Trophoblast cell (in vitro differentiated cells and primary cell): ENCODE measurements around the gene ZBBX.

Source experiments
- DNase-seq, 2 donors: peaks; one replicate each; pipeline ENCODE4 v3.0.0-alpha.2; 2016
- H2AFZ ChIP-seq: 2 replicates; pipeline ENCODE4 v1.6.1; 2013; ENCODE audit warnings: low read length, moderate library complexity, mild to moderate bottlenecking; ENCODE audit not compliant: insufficient read depth, poor library complexity
- H2AK5ac ChIP-seq: 2 replicates; pipeline ENCODE4 v1.6.1; 2013; ENCODE audit warnings: mild to moderate bottlenecking, low read length
- H2BK120ac ChIP-seq: 2 replicates; pipeline ENCODE4 v1.6.1; 2013; ENCODE audit warnings: low read length, mild to moderate bottlenecking, moderate library complexity; ENCODE audit not compliant: insufficient read depth, poor library complexity
- H2BK12ac ChIP-seq: 2 replicates; pipeline ENCODE4 v1.6.1; 2013; ENCODE audit warnings: mild to moderate bottlenecking, low read length, moderate library complexity
- H2BK5ac ChIP-seq: 2 replicates; pipeline ENCODE4 v1.6.1; 2013; ENCODE audit warnings: low read length, low read depth, moderate library complexity, mild to moderate bottlenecking; ENCODE audit not compliant: poor library complexity
- H3K14ac ChIP-seq: 2 replicates; pipeline ENCODE4 v1.6.1; 2013; ENCODE audit warnings: mild to moderate bottlenecking, low read length
- H3K18ac ChIP-seq: 2 replicates; pipeline ENCODE4 v1.6.1; 2013; ENCODE audit warnings: mild to moderate bottlenecking, low read length
- H3K23ac ChIP-seq: 2 replicates; pipeline ENCODE4 v1.6.1; 2013; ENCODE audit warnings: low read length
- H3K27ac ChIP-seq: 2 replicates; pipeline ENCODE4 v1.5.1; 2013; ENCODE audit warnings: low read depth, mild to moderate bottlenecking, inconsistent platforms, low read length, moderate library complexity
- H3K27me3 ChIP-seq: 2 replicates; pipeline ENCODE4 v1.6.1; 2013; ENCODE audit warnings: inconsistent platforms, mild to moderate bottlenecking, low read length, moderate library complexity; ENCODE audit not compliant: insufficient read depth
- H3K36me3 ChIP-seq, 2 experiments: 1 replicate in 1 of 2; 2 replicates in 1 of 2; pipeline ENCODE4 v1.6.1; 2013; ENCODE audit warnings: low read length in 2 of 2, mild to moderate bottlenecking in 2 of 2, moderate library complexity in 1 of 2; ENCODE audit not compliant: insufficient read depth in 2 of 2, control insufficient read depth in 1 of 2
- H3K4ac ChIP-seq: 2 replicates; pipeline ENCODE4 v1.6.1; 2013; ENCODE audit warnings: low read depth, mild to moderate bottlenecking, low read length, moderate library complexity
- H3K4me1 ChIP-seq, 2 experiments: 1 replicate in 1 of 2; 2 replicates in 1 of 2; pipeline ENCODE4 v1.6.1; 2013; ENCODE audit warnings: low read length in 2 of 2, mild to moderate bottlenecking in 2 of 2, moderate library complexity in 1 of 2; ENCODE audit not compliant: insufficient read depth in 2 of 2, control insufficient read depth in 1 of 2
- H3K4me2 ChIP-seq: 2 replicates; pipeline ENCODE4 v1.6.1; 2013; ENCODE audit warnings: inconsistent platforms, mild to moderate bottlenecking, low read length, moderate library complexity
- H3K4me3 ChIP-seq: 2 replicates; pipeline ENCODE4 v1.5.1; 2013; ENCODE audit warnings: mild to moderate bottlenecking, low read depth, low read length, inconsistent platforms
- H3K79me1 ChIP-seq: one replicate; pipeline ENCODE4 v1.6.1; 2013; ENCODE audit warnings: low read length
- H3K79me2 ChIP-seq: 2 replicates; pipeline ENCODE4 v1.6.1; 2013; ENCODE audit warnings: low read length, mild to moderate bottlenecking; ENCODE audit not compliant: control insufficient read depth, insufficient read depth, poor library complexity
- H3K9ac ChIP-seq: 2 replicates; pipeline ENCODE4 v1.6.1; 2013; ENCODE audit warnings: mild to moderate bottlenecking, low read length
- H3K9me3 ChIP-seq: 2 replicates; pipeline ENCODE4 v1.6.1; 2013; ENCODE audit warnings: low read depth, mild to moderate bottlenecking, control low read depth, inconsistent platforms, low read length; ENCODE audit not compliant: insufficient read depth
- H4K12ac ChIP-seq: 2 replicates; pipeline ENCODE4 v1.6.1; 2013; ENCODE audit warnings: low read depth, mild to moderate bottlenecking, low read length, moderate library complexity
- H4K8ac ChIP-seq: 2 replicates; pipeline ENCODE4 v1.6.1; 2013; ENCODE audit warnings: low read depth, mild to moderate bottlenecking, low read length, moderate library complexity
- H4K91ac ChIP-seq: one replicate; pipeline ENCODE4 v1.6.1; 2013; ENCODE audit warnings: low read depth, mild to moderate bottlenecking, low read length, moderate library complexity
- WGBS: extraction: QIAGEN DNeasy Blood & Tissue Kit; methylation state at CpG from one replicate; pipeline ENCODE4 v1.1.7; 2013; ENCODE audit warnings: missing lambda C conversion rate; ENCODE audit not compliant: insufficient read length, insufficient coverage; ENCODE audit errors: extremely low coverage; 5-methylcytosine and 5-hydroxymethylcytosine counted together

The ZBBX gene

GRCh38 chr3:167302678-167303077 lies 77.4 kb downstream of the ZBBX start:
- no peak overlapping the region for H3K9ac ChIP-seq
- H3K9me3 ChIP-seq, result no peaks in the 10 kb centered on the region
- H2BK12ac ChIP-seq, result no peak overlapping the region
- no peaks in the 10 kb centered on the region for H3K36me3 ChIP-seq
- no peaks in the 10 kb centered on the region for H3K4me1 ChIP-seq
- H4K12ac ChIP-seq, result no peak overlapping the region
- H3K79me2 ChIP-seq, result no peaks in the 10 kb centered on the region
- H4K8ac ChIP-seq, result no peak overlapping the region
- no CpG with 5 or more reads among the region's 2 CpGs for WGBS
- H3K18ac ChIP-seq, result no peak overlapping the region
- no peak overlapping the region for H2BK5ac ChIP-seq
- H3K14ac ChIP-seq, result no peak overlapping the region
- H2BK120ac ChIP-seq, result no peak overlapping the region
- H3K27ac ChIP-seq, result no peak overlapping the region
- no peak for DNase-seq
- H3K79me1 ChIP-seq, result no peaks in the 10 kb centered on the region
- no peak overlapping the region for H3K23ac ChIP-seq
- H3K4me2 ChIP-seq, result no peak overlapping the region
- no peak overlapping the region for H3K4ac ChIP-seq
- no peak overlapping the region for H3K4me3 ChIP-seq
- no peak overlapping the region for H4K91ac ChIP-seq
- no peak overlapping the region for H2AK5ac ChIP-seq
- no peak overlapping the region for H2AFZ ChIP-seq
- H3K27me3 ChIP-seq, result no peaks in the 10 kb centered on the region

DNA sequence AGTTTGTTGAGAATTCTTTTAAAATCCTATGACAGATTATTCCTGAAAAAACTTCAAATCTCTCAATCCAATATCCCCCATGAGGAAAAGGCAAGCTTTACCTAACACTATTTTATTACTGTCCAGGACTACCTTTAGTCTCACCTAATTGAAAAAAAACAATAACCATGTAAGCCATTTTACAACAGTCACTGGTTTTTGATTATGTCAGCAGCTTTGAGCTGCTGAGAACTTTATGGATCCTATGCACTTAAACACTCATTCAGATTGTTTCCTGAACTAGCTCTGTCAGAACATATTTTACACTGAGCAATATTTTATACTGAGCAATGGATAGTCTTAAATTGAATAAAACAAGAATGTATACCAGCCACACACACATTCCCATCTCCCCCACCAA lies 79.9 kb downstream of the ZBBX start:
- Histone ChIP-seq H2BK5ac (no peak overlapping the region), H3K36me3 (no peaks in the 10 kb centered on the region), H4K91ac (no peak overlapping the region), H3K27me3 (no peaks in the 10 kb centered on the region), H3K4me2 (no peak overlapping the region), H3K18ac (no peak overlapping the region), H3K9me3 (no peaks in the 10 kb centered on the region), H2BK120ac (no peak overlapping the region), H3K9ac (no peak overlapping the region), H3K4ac (no peak overlapping the region), H3K23ac (no peak overlapping the region), H3K4me1 (no peaks in the 10 kb centered on the region), H4K8ac (no peak overlapping the region), H3K14ac (no peak overlapping the region), H2AK5ac (no peak overlapping the region), H3K27ac (no peak overlapping the region), H3K4me3 (no peak overlapping the region), H2BK12ac (no peak overlapping the region), H3K79me2 (no peaks in the 10 kb centered on the region), H4K12ac (no peak overlapping the region), H3K79me1 (no peaks in the 10 kb centered on the region), H2AFZ (no peak overlapping the region)
- DNase-seq, result no peak

DNA sequence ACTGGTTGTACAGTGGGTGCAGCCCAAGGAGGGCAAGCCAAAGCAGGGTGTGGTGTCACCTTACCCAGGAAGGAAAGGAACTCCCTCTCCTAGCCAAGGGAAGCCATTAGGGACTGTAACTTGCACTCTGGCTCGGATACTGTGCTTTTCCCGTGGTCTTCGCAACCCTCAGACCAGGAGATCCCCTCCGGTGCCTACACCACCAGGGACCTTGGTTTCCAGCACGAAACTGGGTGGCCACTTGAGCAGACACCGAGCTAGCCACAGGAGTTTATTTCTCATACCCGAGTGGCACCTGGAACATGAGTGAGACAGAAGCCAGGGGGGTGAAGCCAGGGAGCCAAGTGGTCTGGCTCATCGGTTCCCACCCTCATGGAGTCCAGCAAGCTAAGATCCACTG lies 90.7 kb downstream of the ZBBX start:
- no peak overlapping the region for H2BK5ac ChIP-seq
- H4K12ac ChIP-seq, result no peak overlapping the region
- no peak overlapping the region for H3K14ac ChIP-seq
- H3K4ac ChIP-seq, result no peak overlapping the region
- no peaks in the 10 kb centered on the region for H3K79me2 ChIP-seq
- no peaks in the 10 kb centered on the region for H3K27me3 ChIP-seq
- no peak overlapping the region for H2BK12ac ChIP-seq
- no peak overlapping the region for H3K23ac ChIP-seq
- H3K4me2 ChIP-seq, result no peak overlapping the region
- H3K18ac ChIP-seq, result no peak overlapping the region
- H3K4me1 ChIP-seq, result no peaks in the 10 kb centered on the region
- peaks cover 3% of the 10 kb centered on the region for H3K9me3 ChIP-seq
- WGBS, result no CpG with 5 or more reads among the region's 8 CpGs
- H2AFZ ChIP-seq, result no peak overlapping the region
- no peak overlapping the region for H3K4me3 ChIP-seq
- no peak overlapping the region for H4K91ac ChIP-seq
- no peak overlapping the region for H3K27ac ChIP-seq
- DNase-seq, result no peak
- no peak overlapping the region for H2AK5ac ChIP-seq
- H4K8ac ChIP-seq, result no peak overlapping the region
- H2BK120ac ChIP-seq, result no peak overlapping the region
- H3K9ac ChIP-seq, result no peak overlapping the region
- no peaks in the 10 kb centered on the region for H3K36me3 ChIP-seq
- no peaks in the 10 kb centered on the region for H3K79me1 ChIP-seq

GRCh38 chr3:167288737-167289136 lies 91.4 kb downstream of the ZBBX start:
- H3K27me3 ChIP-seq, result no peaks in the 10 kb centered on the region
- no peak overlapping the region for H3K23ac ChIP-seq
- H3K9me3 ChIP-seq, result peaks cover 3% of the 10 kb centered on the region
- H2BK120ac ChIP-seq, result no peak overlapping the region
- H4K12ac ChIP-seq, result no peak overlapping the region
- H3K18ac ChIP-seq, result no peak overlapping the region
- H3K27ac ChIP-seq, result no peak overlapping the region
- H3K4me2 ChIP-seq, result no peak overlapping the region
- H4K91ac ChIP-seq, result no peak overlapping the region
- H4K8ac ChIP-seq, result no peak overlapping the region
- no peaks in the 10 kb centered on the region for H3K36me3 ChIP-seq
- no peak overlapping the region for H2AK5ac ChIP-seq
- no peak overlapping the region for H3K4ac ChIP-seq
- H3K14ac ChIP-seq, result no peak overlapping the region
- no peaks in the 10 kb centered on the region for H3K79me1 ChIP-seq
- no peak overlapping the region for H2BK12ac ChIP-seq
- H3K79me2 ChIP-seq, result no peaks in the 10 kb centered on the region
- H3K4me1 ChIP-seq, result no peaks in the 10 kb centered on the region
- H2BK5ac ChIP-seq, result no peak overlapping the region
- no peak overlapping the region for H3K4me3 ChIP-seq
- no peak overlapping the region for H3K9ac ChIP-seq
- H2AFZ ChIP-seq, result no peak overlapping the region
- no peak for DNase-seq

DNA sequence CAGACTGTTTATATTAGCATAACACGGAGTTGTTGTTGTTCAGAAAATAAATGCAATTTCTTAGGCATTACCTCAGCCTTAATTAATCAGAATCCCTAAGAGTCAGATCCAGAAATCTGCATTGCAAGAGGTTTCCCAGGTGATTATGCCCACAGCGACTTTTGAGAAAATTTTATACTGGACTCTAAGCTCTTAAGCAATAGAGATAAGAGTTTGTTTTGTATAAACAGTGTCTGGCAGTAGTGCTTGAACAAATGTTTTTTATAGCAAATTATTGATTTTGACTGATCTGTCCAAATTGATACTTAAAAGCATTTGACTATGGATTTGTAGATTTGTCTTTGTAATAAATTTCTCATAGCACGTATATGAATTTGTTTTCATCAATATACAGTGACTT lies 92.8 kb downstream of the ZBBX start:
- WGBS, result no CpG with 5 or more reads among the region's 3 CpGs
- no peak overlapping the region for H2BK120ac ChIP-seq

More for the DNA sequence above, 92.8 kb downstream of the ZBBX start:
- Histone ChIP-seq H4K91ac (no peak overlapping the region), H3K79me2 (no peaks in the 10 kb centered on the region), H3K18ac (no peak overlapping the region), H3K36me3 (no peaks in the 10 kb centered on the region), H3K4me1 (no peaks in the 10 kb centered on the region), H2AFZ (no peak overlapping the region), H4K8ac (no peak overlapping the region), H3K27me3 (no peaks in the 10 kb centered on the region), H3K79me1 (no peaks in the 10 kb centered on the region), H3K9me3 (peaks cover 3% of the 10 kb centered on the region), H3K4me2 (no peak overlapping the region), H2BK12ac (no peak overlapping the region), H2BK5ac (no peak overlapping the region), H3K23ac (no peak overlapping the region), H2AK5ac (no peak overlapping the region), H3K9ac (no peak overlapping the region), H3K27ac (no peak overlapping the region), H4K12ac (no peak overlapping the region), H3K14ac (no peak overlapping the region), H3K4me3 (no peak overlapping the region), H3K4ac (no peak overlapping the region)
- no peak for DNase-seq
